ENCODE results near the gene HARS1.

Gene HARS1

GRCh38 chr5:140694276-140694675, 3.1 kb upstream of the HARS1 start:
- Histone ChIP-seq H3K4ac (ENCODE audit: low read depth, low read length) (no peak overlapping the region), H3K23ac (ENCODE audit: low read length) (no peak overlapping the region), H2BK15ac (replicated peaks; ENCODE audit: low read depth) (no peak overlapping the region), H3K4me1 (ENCODE audit: control insufficient read depth, low read depth, low read length) (peaks cover 4% of the 10 kb centered on the region), H3K79me1 (ENCODE audit: low read length) (peaks cover 16% of the 10 kb centered on the region), H2BK120ac (ENCODE audit: low read depth, low read length) (no peak overlapping the region), H2BK5ac (ENCODE audit: low read length) (no peak overlapping the region), H3K4me2 (ENCODE audit: low read length) (no peak overlapping the region), H3K4me3 (ENCODE audit: low read length) (no peak overlapping the region), H3K18ac (ENCODE audit: low read length) (no peak overlapping the region), H3K27ac (ENCODE audit: low read depth, low read length) (no peak overlapping the region), H3K79me2 (ENCODE audit: control insufficient read depth, insufficient read depth, low read length) (peaks cover 26% of the 10 kb centered on the region), H3K56ac (ENCODE audit: low read length) (no peak overlapping the region), H3K27me3 (ENCODE audit: insufficient read depth, low read length, poor library complexity) (no peaks in the 10 kb centered on the region), H4K8ac (ENCODE audit: low read depth, low read length) (no peak overlapping the region), H2AK5ac (ENCODE audit: low read length) (no peak overlapping the region), H4K5ac (ENCODE audit: low read length) (no peak overlapping the region), H3K9ac (ENCODE audit: low read length) (no peak overlapping the region), H3K36me3 (ENCODE audit: control insufficient read depth, insufficient read depth, low read length) (peaks cover 17% of the 10 kb centered on the region)
- DNase-seq, result no peak
- no CpG with 5 or more reads among the region's 5 CpGs for WGBS (ENCODE audit: extremely low coverage, insufficient coverage, low lambda C conversion rate)

- WGBS (ENCODE audit: extremely low coverage, insufficient coverage, low lambda C conversion rate), result no CpG with 5 or more reads among the region's 8 CpGs
- H2BK15ac ChIP-seq (replicated peaks; ENCODE audit: low read depth), result no peak overlapping the region
- no peak overlapping the region for H3K23ac ChIP-seq (ENCODE audit: low read length)
- H2BK120ac ChIP-seq (ENCODE audit: low read depth, low read length), result no peak overlapping the region
- H3K27me3 ChIP-seq (ENCODE audit: insufficient read depth, low read length, poor library complexity), result no peaks in the 10 kb centered on the region
- no peak overlapping the region for H3K18ac ChIP-seq (ENCODE audit: low read length)
- peak overlapping the region; percentile 99 for H3K4me3 ChIP-seq (ENCODE audit: low read length)
- H3K79me2 ChIP-seq (ENCODE audit: control insufficient read depth, insufficient read depth, low read length), result peaks cover 26% of the 10 kb centered on the region
- peaks cover 2% of the 10 kb centered on the region for H3K4me1 ChIP-seq (ENCODE audit: control insufficient read depth, low read depth, low read length)
- H3K27ac ChIP-seq (ENCODE audit: low read depth, low read length), result no peak overlapping the region
- H3K4me2 ChIP-seq (ENCODE audit: low read length), result peak overlapping the region; percentile 89
- peaks cover 16% of the 10 kb centered on the region for H3K79me1 ChIP-seq (ENCODE audit: low read length)
- H4K8ac ChIP-seq (ENCODE audit: low read depth, low read length), result no peak overlapping the region
- no peak for DNase-seq
- no peak overlapping the region for H3K4ac ChIP-seq (ENCODE audit: low read depth, low read length)
- H3K56ac ChIP-seq (ENCODE audit: low read length), result peak overlapping the region; percentile 99
- H2BK5ac ChIP-seq (ENCODE audit: low read length), result no peak overlapping the region
- peaks cover 7% of the 10 kb centered on the region for H3K36me3 ChIP-seq (ENCODE audit: control insufficient read depth, insufficient read depth, low read length)
- peak overlapping the region; percentile 98 for H3K9ac ChIP-seq (ENCODE audit: low read length)
- no peak overlapping the region for H2AK5ac ChIP-seq (ENCODE audit: low read length)
- H4K5ac ChIP-seq (ENCODE audit: low read length), result no peak overlapping the region
Measured at GRCh38 chr5:140690376-140690932, 716 bp downstream of the HARS1 start.

GRCh38 chr5:140678993-140679392, 12.2 kb downstream of the HARS1 start:
- H4K5ac ChIP-seq (ENCODE audit: low read length), result no peak overlapping the region
- H3K27me3 ChIP-seq (ENCODE audit: insufficient read depth, low read length, poor library complexity), result no peaks in the 10 kb centered on the region
- no peak overlapping the region for H3K4me2 ChIP-seq (ENCODE audit: low read length)
- H4K8ac ChIP-seq (ENCODE audit: low read depth, low read length), result no peak overlapping the region
- H3K36me3 ChIP-seq (ENCODE audit: control insufficient read depth, insufficient read depth, low read length), result peaks cover 23% of the 10 kb centered on the region
- H3K27ac ChIP-seq (ENCODE audit: low read depth, low read length), result no peak overlapping the region
- H3K4me1 ChIP-seq (ENCODE audit: control insufficient read depth, low read depth, low read length), result no peaks in the 10 kb centered on the region
- no peak overlapping the region for H3K9ac ChIP-seq (ENCODE audit: low read length)
- no peak overlapping the region for H3K23ac ChIP-seq (ENCODE audit: low read length)
- H3K18ac ChIP-seq (ENCODE audit: low read length), result no peak overlapping the region
- no peak overlapping the region for H2BK15ac ChIP-seq (replicated peaks; ENCODE audit: low read depth)
- H3K79me1 ChIP-seq (ENCODE audit: low read length), result no peaks in the 10 kb centered on the region
- no peak overlapping the region for H3K56ac ChIP-seq (ENCODE audit: low read length)
- no peaks in the 10 kb centered on the region for H3K79me2 ChIP-seq (ENCODE audit: control insufficient read depth, insufficient read depth, low read length)
- no peak overlapping the region for H2BK120ac ChIP-seq (ENCODE audit: low read depth, low read length)
- no peak overlapping the region for H2BK5ac ChIP-seq (ENCODE audit: low read length)
- H2AK5ac ChIP-seq (ENCODE audit: low read length), result no peak overlapping the region
- no peak overlapping the region for H3K4me3 ChIP-seq (ENCODE audit: low read length)
- H3K4ac ChIP-seq (ENCODE audit: low read depth, low read length), result no peak overlapping the region
- no peak for DNase-seq
- WGBS (ENCODE audit: extremely low coverage, insufficient coverage, low lambda C conversion rate), result no CpG with 5 or more reads among the region's 7 CpGs

GRCh38 chr5:140677947-140678346, 13.2 kb downstream of the HARS1 start:
- Histone ChIP-seq H2BK15ac (replicated peaks; ENCODE audit: low read depth) (no peak overlapping the region), H3K23ac (ENCODE audit: low read length) (no peak overlapping the region), H4K5ac (ENCODE audit: low read length) (no peak overlapping the region), H3K9ac (ENCODE audit: low read length) (no peak overlapping the region), H2BK5ac (ENCODE audit: low read length) (no peak overlapping the region), H2AK5ac (ENCODE audit: low read length) (no peak overlapping the region), H3K27ac (ENCODE audit: low read depth, low read length) (no peak overlapping the region), H3K4me3 (ENCODE audit: low read length) (no peak overlapping the region), H3K18ac (ENCODE audit: low read length) (no peak overlapping the region), H3K36me3 (ENCODE audit: control insufficient read depth, insufficient read depth, low read length) (peaks cover 23% of the 10 kb centered on the region), H2BK120ac (ENCODE audit: low read depth, low read length) (no peak overlapping the region), H3K4me2 (ENCODE audit: low read length) (no peak overlapping the region), H3K79me1 (ENCODE audit: low read length) (no peaks in the 10 kb centered on the region), H4K8ac (ENCODE audit: low read depth, low read length) (no peak overlapping the region), H3K4ac (ENCODE audit: low read depth, low read length) (no peak overlapping the region), H3K79me2 (ENCODE audit: control insufficient read depth, insufficient read depth, low read length) (no peaks in the 10 kb centered on the region), H3K27me3 (ENCODE audit: insufficient read depth, low read length, poor library complexity) (no peaks in the 10 kb centered on the region), H3K4me1 (ENCODE audit: control insufficient read depth, low read depth, low read length) (no peaks in the 10 kb centered on the region), H3K56ac (ENCODE audit: low read length) (no peak overlapping the region)
- no peak for DNase-seq
- WGBS (ENCODE audit: extremely low coverage, insufficient coverage, low lambda C conversion rate), result no CpG with 5 or more reads among the region's 3 CpGs

GRCh38 chr5:140674629-140675028, 16.5 kb downstream of the HARS1 start:
- Histone ChIP-seq H3K4me1 (ENCODE audit: control insufficient read depth, low read depth, low read length) (no peaks in the 10 kb centered on the region), H2BK5ac (ENCODE audit: low read length) (no peak overlapping the region), H3K4me2 (ENCODE audit: low read length) (no peak overlapping the region), H3K4me3 (ENCODE audit: low read length) (no peak overlapping the region), H3K56ac (ENCODE audit: low read length) (no peak overlapping the region), H4K8ac (ENCODE audit: low read depth, low read length) (no peak overlapping the region), H2AK5ac (ENCODE audit: low read length) (no peak overlapping the region), H2BK120ac (ENCODE audit: low read depth, low read length) (no peak overlapping the region), H3K79me1 (ENCODE audit: low read length) (no peaks in the 10 kb centered on the region), H3K9ac (ENCODE audit: low read length) (no peak overlapping the region), H3K27me3 (ENCODE audit: insufficient read depth, low read length, poor library complexity) (no peaks in the 10 kb centered on the region), H3K23ac (ENCODE audit: low read length) (no peak overlapping the region), H3K79me2 (ENCODE audit: control insufficient read depth, insufficient read depth, low read length) (no peaks in the 10 kb centered on the region), H3K18ac (ENCODE audit: low read length) (no peak overlapping the region), H3K36me3 (ENCODE audit: control insufficient read depth, insufficient read depth, low read length) (peaks cover 21% of the 10 kb centered on the region), H2BK15ac (replicated peaks; ENCODE audit: low read depth) (no peak overlapping the region), H3K4ac (ENCODE audit: low read depth, low read length) (no peak overlapping the region), H3K27ac (ENCODE audit: low read depth, low read length) (no peak overlapping the region), H4K5ac (ENCODE audit: low read length) (no peak overlapping the region)
- WGBS (ENCODE audit: extremely low coverage, insufficient coverage, low lambda C conversion rate), result no CpG with 5 or more reads among the region's 4 CpGs
- no peak for DNase-seq

- Histone ChIP-seq H4K8ac (ENCODE audit: low read depth, low read length) (no peak overlapping the region), H3K4me3 (ENCODE audit: low read length) (no peak overlapping the region), H3K27me3 (ENCODE audit: insufficient read depth, low read length, poor library complexity) (no peaks in the 10 kb centered on the region), H3K36me3 (ENCODE audit: control insufficient read depth, insufficient read depth, low read length) (peaks cover 21% of the 10 kb centered on the region), H3K27ac (ENCODE audit: low read depth, low read length) (no peak overlapping the region), H2BK120ac (ENCODE audit: low read depth, low read length) (no peak overlapping the region), H3K9ac (ENCODE audit: low read length) (no peak overlapping the region), H3K4me1 (ENCODE audit: control insufficient read depth, low read depth, low read length) (no peaks in the 10 kb centered on the region), H4K5ac (ENCODE audit: low read length) (no peak overlapping the region), H3K79me1 (ENCODE audit: low read length) (no peaks in the 10 kb centered on the region), H3K79me2 (ENCODE audit: control insufficient read depth, insufficient read depth, low read length) (no peaks in the 10 kb centered on the region), H2BK5ac (ENCODE audit: low read length) (no peak overlapping the region), H3K23ac (ENCODE audit: low read length) (no peak overlapping the region), H3K56ac (ENCODE audit: low read length) (no peak overlapping the region), H3K18ac (ENCODE audit: low read length) (no peak overlapping the region), H3K4me2 (ENCODE audit: low read length) (no peak overlapping the region), H2BK15ac (replicated peaks; ENCODE audit: low read depth) (no peak overlapping the region), H3K4ac (ENCODE audit: low read depth, low read length) (no peak overlapping the region), H2AK5ac (ENCODE audit: low read length) (no peak overlapping the region)
- no CpG with 5 or more reads among the region's 2 CpGs for WGBS (ENCODE audit: extremely low coverage, insufficient coverage, low lambda C conversion rate)
- no peak for DNase-seq
Measured at GRCh38 chr5:140674211-140674610, 17.0 kb downstream of the HARS1 start.
